ENCODE results near the gene TNFAIP8.

The TNFAIP8 gene

DNA sequence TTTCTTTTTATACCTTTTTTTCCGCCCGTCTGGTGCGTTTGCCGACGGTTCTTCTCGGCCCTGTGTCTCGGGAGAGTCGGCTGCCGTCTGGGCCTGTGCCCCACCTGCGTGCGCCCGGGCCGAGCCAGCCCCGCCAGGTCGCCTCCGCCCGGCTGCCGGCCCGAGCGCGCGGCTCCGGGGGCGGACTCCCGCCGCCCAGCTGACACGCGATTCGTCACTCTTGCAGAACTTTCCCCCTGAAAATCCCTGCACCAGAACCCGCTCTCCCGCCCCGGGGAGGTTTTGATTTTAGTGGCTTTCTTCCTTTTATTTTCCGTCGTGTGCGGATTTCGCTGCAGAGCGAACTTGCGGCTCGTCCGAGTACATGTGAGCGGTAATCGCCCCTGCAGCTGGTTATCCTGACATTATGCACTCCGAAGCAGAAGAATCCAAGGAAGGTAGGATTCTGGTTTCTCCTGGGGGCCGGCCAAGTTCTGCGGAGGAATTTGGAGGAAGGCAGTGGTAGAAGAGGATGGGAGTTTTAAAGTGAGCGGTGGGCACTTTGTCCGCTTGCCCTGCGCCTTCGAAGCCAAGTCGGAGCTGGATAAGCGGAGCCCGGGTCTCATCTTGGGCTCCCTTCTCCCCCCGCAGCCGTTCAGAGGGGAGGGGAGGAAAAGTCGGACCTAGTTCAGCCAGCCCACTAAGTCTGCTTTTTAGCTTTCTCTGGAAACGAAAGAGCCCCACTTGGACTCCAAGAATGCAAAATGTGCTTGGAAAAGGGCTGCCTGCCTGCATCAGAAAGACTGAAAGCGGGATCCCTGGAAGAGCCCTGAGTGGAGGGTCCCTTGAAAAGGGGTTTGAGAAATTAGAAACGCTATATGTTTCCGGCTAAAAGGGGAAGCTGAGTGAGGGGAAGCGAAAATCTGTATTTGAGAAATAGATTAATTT is at the start of gene TNFAIP8:
Gene TNFAIP8, plus strand, starts transcription at position 335 of the 927 bp plus-strand sequence. Its CDS starts 72 bp downstream, at position 407.
- Histone ChIP-seq H3K4me1 (peaks cover 48 to 74% (median 59%) of the 10 kb centered on the region in 10 experiments), H3K27ac (peak within 1 kb of the TSS; percentile 69 to 85 (median 74)), H3K4me2 (peak within 1 kb of the TSS; percentile 64 to 91 (median 76)), H3K27me3 (peaks cover 0 to 43% (median 35%) of the 10 kb centered on the region in 11 experiments; a peak in 19 of 22 replicates), H3K9ac (peak within 1 kb of the TSS; percentile 73 to 82 (median 79)), H3K9me3 (replicated peaks in 1 of 11) (peaks cover 0 to 9% (median 0%) of the 10 kb centered on the region in 11 experiments; a peak in 5 of 22 replicates), H4K20me1 (peaks cover 0 to 66% (median 42%) of the 10 kb centered on the region in 11 experiments; a peak in 20 of 22 replicates), H3K36me3 (peaks cover 0 to 19% (median 7%) of the 10 kb centered on the region in 11 experiments; a peak in 7 of 22 replicates), H3K4me3 (peak within 1 kb of the TSS; percentile 56 to 83 (median 66))
- no peak for TF ChIP-seq Cebpa-rat (IDR thresholded peaks at IDR 0.05)

GRCh38 chr5:119307170-119307569 is 48.6 kb upstream of the TNFAIP8 start:
- Histone ChIP-seq H3K36me3 (peaks cover 0 to 34% (median 20%) of the 10 kb centered on the region in 11 experiments; a peak in 15 of 22 replicates), H3K4me1 (peaks cover 91 to 99% (median 95%) of the 10 kb centered on the region in 10 experiments), H3K4me3 (no peak overlapping the region), H3K9me3 (replicated peaks in 1 of 11) (peaks cover 0 to 43% (median 34%) of the 10 kb centered on the region in 11 experiments; a peak in 18 of 22 replicates), H3K27me3 (no peaks in the 10 kb centered on the region), H3K27ac (peak overlapping the region in 8 of 11 experiments; percentile 85 to 100 (median 96); a peak in 16 of 22 replicates), H3K4me2 (peak overlapping the region; percentile 71 to 96 (median 88); a peak in 18 of 22 replicates), H4K20me1 (peaks cover 0 to 73% (median 0%) of the 10 kb centered on the region in 11 experiments; a peak in 5 of 22 replicates), H3K9ac (peak overlapping the region in 4 of 11 experiments; percentile 77 to 94 (median 83); a peak in 5 of 22 replicates)
- TF ChIP-seq Cebpa-rat (IDR thresholded peaks at IDR 0.05): no peak

DNA sequence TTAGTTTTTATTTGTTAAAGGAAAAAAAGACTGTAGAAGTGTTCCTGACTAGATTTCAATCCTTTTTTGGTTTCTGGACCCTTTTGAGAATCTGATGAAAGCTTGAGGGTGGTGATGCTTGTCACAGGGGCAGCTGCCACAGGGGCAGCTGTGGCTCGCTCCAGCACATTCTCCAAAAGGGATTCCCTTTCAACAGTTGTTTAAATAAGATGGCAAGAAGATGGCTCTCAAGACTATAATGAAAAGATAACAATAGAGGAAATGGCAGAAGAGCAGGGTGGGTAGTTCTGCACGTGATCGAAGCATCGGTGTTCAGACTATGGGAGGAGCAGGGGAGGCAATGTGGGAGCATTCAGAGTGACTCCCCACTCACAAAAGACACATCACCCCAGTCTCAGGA is 46.5 kb upstream of the TNFAIP8 start:
- Histone ChIP-seq H3K9ac (peak overlapping the region in 9 of 11 experiments; percentile 46 to 94 (median 82); a peak in 17 of 22 replicates), H3K36me3 (peaks cover 0 to 18% (median 6%) of the 10 kb centered on the region in 11 experiments; a peak in 12 of 22 replicates), H4K20me1 (peaks cover 0 to 52% (median 0%) of the 10 kb centered on the region in 11 experiments; a peak in 5 of 22 replicates), H3K4me3 (peak overlapping the region in 4 of 10 experiments; percentile 0 to 56 (median 5); a peak in 4 of 20 replicates), H3K4me2 (peak overlapping the region; percentile 71 to 96 (median 92)), H3K27me3 (no peaks in the 10 kb centered on the region), H3K9me3 (replicated peaks in 1 of 11) (peaks cover 0 to 21% (median 14%) of the 10 kb centered on the region in 11 experiments; a peak in 17 of 22 replicates), H3K4me1 (peaks cover 91 to 99% (median 97%) of the 10 kb centered on the region in 10 experiments), H3K27ac (peak overlapping the region in 10 of 11 experiments; percentile 20 to 100 (median 94); a peak in 19 of 22 replicates)
- TF ChIP-seq Cebpa-rat (IDR thresholded peaks at IDR 0.05): no peak

DNA sequence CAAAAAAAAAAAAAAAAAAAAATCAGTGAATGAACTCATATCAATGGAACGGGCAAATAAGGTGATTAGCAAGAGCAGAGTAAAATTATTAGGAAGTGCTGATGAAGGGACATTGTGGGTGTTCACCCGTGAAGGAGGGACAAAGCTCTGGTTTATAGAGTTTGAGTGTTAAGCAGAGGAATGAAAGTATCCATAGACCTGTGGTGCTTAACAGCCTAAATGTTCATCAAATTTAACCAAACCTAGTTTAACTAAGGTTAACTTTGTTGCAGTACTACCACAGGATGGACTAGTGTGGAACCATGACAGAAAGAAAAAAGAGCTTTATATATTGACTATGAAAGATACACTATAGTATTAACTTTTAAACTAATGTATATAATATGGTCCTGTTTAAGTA is 44.1 kb upstream of the TNFAIP8 start:
- Histone ChIP-seq H3K4me1 (peaks cover 97 to 100% (median 99%) of the 10 kb centered on the region in 10 experiments), H3K27ac (peak overlapping the region in 8 of 11 experiments; percentile 66 to 100 (median 96); a peak in 16 of 22 replicates)

GRCh38 chr5:119312403-119312802 is 43.4 kb upstream of the TNFAIP8 start:
- peaks cover 0 to 9% (median 0%) of the 10 kb centered on the region in 11 experiments; a peak in 4 of 22 replicates for H3K36me3 ChIP-seq
- H3K4me1 ChIP-seq: peaks cover 94 to 99% (median 97%) of the 10 kb centered on the region in 10 experiments
- H3K27me3 ChIP-seq: no peaks in the 10 kb centered on the region
- H3K9ac ChIP-seq: peak overlapping the region in 1 of 11 experiments; percentile 32; a peak in 1 of 22 replicates
- H3K4me3 ChIP-seq: no peak overlapping the region
- no peaks in the 10 kb centered on the region; a peak in 1 of 22 replicates for H3K9me3 ChIP-seq (replicated peaks in 1 of 11)
- no peak for TF ChIP-seq Cebpa-rat (IDR thresholded peaks at IDR 0.05)
- H4K20me1 ChIP-seq: peaks cover 0 to 28% (median 0%) of the 10 kb centered on the region in 11 experiments; a peak in 5 of 22 replicates
- peak overlapping the region in 8 of 11 experiments; percentile 66 to 100 (median 96); a peak in 16 of 22 replicates for H3K27ac ChIP-seq
- H3K4me2 ChIP-seq: peak overlapping the region in 10 of 11 experiments; percentile 10 to 94 (median 55); a peak in 12 of 22 replicates

More for the DNA sequence above, 44.1 kb upstream of the TNFAIP8 start:
- no peak for TF ChIP-seq Cebpa-rat (IDR thresholded peaks at IDR 0.05)
- Histone ChIP-seq H3K27me3 (no peaks in the 10 kb centered on the region), H3K4me3 (no peak overlapping the region), H3K9ac (peak overlapping the region in 1 of 11 experiments; percentile 94; a peak in 3 of 22 replicates), H3K36me3 (peaks cover 0 to 9% (median 0%) of the 10 kb centered on the region in 11 experiments; a peak in 4 of 22 replicates), H4K20me1 (peaks cover 0 to 36% (median 0%) of the 10 kb centered on the region in 11 experiments; a peak in 5 of 22 replicates), H3K9me3 (replicated peaks in 1 of 11) (no peaks in the 10 kb centered on the region; a peak in 1 of 22 replicates), H3K4me2 (peak overlapping the region in 10 of 11 experiments; percentile 10 to 96 (median 75); a peak in 14 of 22 replicates)

- TF ChIP-seq Cebpa-rat (IDR thresholded peaks at IDR 0.05): no peak
- peaks cover 0 to 9% (median 0%) of the 10 kb centered on the region in 11 experiments; a peak in 4 of 22 replicates for H3K36me3 ChIP-seq
- peak overlapping the region in 9 of 11 experiments; percentile 33 to 100 (median 96); a peak in 17 of 22 replicates for H3K27ac ChIP-seq
- peaks cover 0 to 21% (median 0%) of the 10 kb centered on the region in 11 experiments; a peak in 5 of 22 replicates for H4K20me1 ChIP-seq
- H3K9me3 ChIP-seq (replicated peaks in 1 of 11): no peaks in the 10 kb centered on the region; a peak in 1 of 22 replicates
- H3K4me3 ChIP-seq: no peak overlapping the region
- H3K27me3 ChIP-seq: no peaks in the 10 kb centered on the region
- H3K4me2 ChIP-seq: peak overlapping the region; percentile 22 to 94 (median 71); a peak in 19 of 22 replicates
- peaks cover 94 to 99% (median 97%) of the 10 kb centered on the region in 10 experiments for H3K4me1 ChIP-seq
- H3K9ac ChIP-seq: peak overlapping the region in 7 of 11 experiments; percentile 7 to 63 (median 39); a peak in 8 of 22 replicates
Observed at GRCh38 chr5:119313197-119313596, 42.6 kb upstream of the TNFAIP8 start.

DNA sequence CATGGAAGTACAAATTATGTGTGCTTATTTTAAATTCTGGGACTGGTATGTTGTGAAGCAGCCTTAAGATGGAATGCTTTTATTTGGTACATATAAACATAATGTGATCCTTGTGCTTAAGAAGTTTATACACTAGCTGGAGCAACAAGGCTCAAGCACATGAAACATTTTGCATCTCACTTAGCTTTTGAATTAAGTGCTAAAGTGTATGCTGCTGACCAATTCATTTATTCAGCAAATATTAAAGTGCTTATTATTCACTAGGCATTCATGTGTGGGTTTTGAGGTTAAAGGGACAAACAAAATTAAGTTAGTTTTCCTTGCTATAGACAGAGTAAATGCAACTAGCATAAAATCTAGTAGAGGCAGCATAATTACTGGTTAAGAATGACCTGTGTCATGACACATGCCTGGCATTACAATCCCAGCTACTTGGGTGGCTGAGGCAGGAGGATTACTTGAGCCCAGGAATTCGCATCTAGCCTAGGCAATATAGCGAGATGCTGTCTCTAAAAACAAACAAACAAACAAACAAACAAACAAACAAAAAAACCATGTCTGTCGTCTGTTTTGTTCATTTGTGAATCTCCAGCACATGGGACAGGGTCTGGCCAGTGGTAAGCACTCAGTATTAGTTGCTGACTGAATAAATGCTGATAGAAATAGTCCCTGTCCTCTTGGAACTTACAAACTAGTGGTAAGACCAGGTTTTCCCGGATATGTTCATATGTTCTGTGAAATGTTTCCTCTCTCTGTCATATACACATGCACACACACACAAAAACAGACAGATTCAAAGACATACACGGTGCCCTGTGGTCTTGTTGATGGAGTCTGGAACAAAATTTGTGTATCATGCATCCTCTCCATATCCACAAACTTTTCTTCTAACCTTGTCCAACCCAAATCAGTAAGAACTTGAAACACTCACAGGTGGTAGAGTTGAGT is 41.9 kb upstream of the TNFAIP8 start:
- Histone ChIP-seq H3K27me3 (no peaks in the 10 kb centered on the region), H3K27ac (peak overlapping the region in 10 of 11 experiments; percentile 6 to 100 (median 92); a peak in 18 of 22 replicates), H4K20me1 (peaks cover 0 to 13% (median 0%) of the 10 kb centered on the region in 11 experiments; a peak in 2 of 22 replicates), H3K36me3 (peaks cover 0 to 9% (median 0%) of the 10 kb centered on the region in 11 experiments; a peak in 4 of 22 replicates), H3K4me1 (peaks cover 96 to 99% (median 98%) of the 10 kb centered on the region in 10 experiments), H3K4me3 (no peak overlapping the region), H3K9ac (peak overlapping the region in 7 of 11 experiments; percentile 7 to 63 (median 60); a peak in 12 of 22 replicates), H3K9me3 (replicated peaks in 1 of 11) (no peaks in the 10 kb centered on the region; a peak in 1 of 22 replicates), H3K4me2 (peak overlapping the region; percentile 44 to 94 (median 72); a peak in 21 of 22 replicates)
- TF ChIP-seq Cebpa-rat (IDR thresholded peaks at IDR 0.05): no peak
